ENCODE data around the gene SEMA3C.

GRCh38 chr7:80827239-80827633 is 91.6 kb downstream of the SEMA3C start:
- TF ChIP-seq PATZ1 (CRISPR knock-in tag; IDR thresholded peaks at IDR 0.05; ENCODE audit: borderline replicate concordance) (no peak), TCF4 (CRISPR knock-in tag; IDR thresholded peaks at IDR 0.05; ENCODE audit: borderline replicate concordance) (no peak), CSDC2 (CRISPR knock-in tag; IDR thresholded peaks at IDR 0.05) (0 out of 2 replicates have a peak, but pooled peaks have one; percentile 41), ZNF565 (CRISPR knock-in tag; conservative IDR thresholded peaks at IDR 0.05; ENCODE audit: low read depth) (no peak), ZNF8 (CRISPR knock-in tag; IDR thresholded peaks at IDR 0.05) (no peak), ISL1 (CRISPR knock-in tag; IDR thresholded peaks at IDR 0.05) (0 out of 2 replicates have a peak, but pooled peaks have one; percentile 12), RARB (CRISPR knock-in tag; IDR thresholded peaks at IDR 0.05) (no peak), ARNTL (CRISPR knock-in tag; IDR thresholded peaks at IDR 0.05; ENCODE audit: borderline replicate concordance, low read depth) (no peak)
- TF ChIP-seq, protein P1, sequence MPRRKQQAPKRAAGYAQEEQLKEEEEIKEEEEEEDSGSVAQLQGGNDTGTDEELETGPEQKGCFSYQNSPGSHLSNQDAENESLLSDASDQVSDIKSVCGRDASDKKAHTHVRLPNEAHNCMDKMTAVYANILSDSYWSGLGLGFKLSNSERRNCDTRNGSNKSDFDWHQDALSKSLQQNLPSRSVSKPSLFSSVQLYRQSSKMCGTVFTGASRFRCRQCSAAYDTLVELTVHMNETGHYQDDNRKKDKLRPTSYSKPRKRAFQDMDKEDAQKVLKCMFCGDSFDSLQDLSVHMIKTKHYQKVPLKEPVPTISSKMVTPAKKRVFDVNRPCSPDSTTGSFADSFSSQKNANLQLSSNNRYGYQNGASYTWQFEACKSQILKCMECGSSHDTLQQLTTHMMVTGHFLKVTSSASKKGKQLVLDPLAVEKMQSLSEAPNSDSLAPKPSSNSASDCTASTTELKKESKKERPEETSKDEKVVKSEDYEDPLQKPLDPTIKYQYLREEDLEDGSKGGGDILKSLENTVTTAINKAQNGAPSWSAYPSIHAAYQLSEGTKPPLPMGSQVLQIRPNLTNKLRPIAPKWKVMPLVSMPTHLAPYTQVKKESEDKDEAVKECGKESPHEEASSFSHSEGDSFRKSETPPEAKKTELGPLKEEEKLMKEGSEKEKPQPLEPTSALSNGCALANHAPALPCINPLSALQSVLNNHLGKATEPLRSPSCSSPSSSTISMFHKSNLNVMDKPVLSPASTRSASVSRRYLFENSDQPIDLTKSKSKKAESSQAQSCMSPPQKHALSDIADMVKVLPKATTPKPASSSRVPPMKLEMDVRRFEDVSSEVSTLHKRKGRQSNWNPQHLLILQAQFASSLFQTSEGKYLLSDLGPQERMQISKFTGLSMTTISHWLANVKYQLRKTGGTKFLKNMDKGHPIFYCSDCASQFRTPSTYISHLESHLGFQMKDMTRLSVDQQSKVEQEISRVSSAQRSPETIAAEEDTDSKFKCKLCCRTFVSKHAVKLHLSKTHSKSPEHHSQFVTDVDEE (CRISPR knock-in tag; IDR thresholded peaks at IDR 0.05) = no peak
- TF ChIP-seq, protein P2, sequence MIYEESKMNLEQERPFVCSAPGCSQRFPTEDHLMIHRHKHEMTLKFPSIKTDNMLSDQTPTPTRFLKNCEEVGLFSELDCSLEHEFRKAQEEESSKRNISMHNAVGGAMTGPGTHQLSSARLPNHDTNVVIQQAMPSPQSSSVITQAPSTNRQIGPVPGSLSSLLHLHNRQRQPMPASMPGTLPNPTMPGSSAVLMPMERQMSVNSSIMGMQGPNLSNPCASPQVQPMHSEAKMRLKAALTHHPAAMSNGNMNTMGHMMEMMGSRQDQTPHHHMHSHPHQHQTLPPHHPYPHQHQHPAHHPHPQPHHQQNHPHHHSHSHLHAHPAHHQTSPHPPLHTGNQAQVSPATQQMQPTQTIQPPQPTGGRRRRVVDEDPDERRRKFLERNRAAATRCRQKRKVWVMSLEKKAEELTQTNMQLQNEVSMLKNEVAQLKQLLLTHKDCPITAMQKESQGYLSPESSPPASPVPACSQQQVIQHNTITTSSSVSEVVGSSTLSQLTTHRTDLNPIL (CRISPR knock-in tag; IDR thresholded peaks at IDR 0.05; ENCODE audit: low read depth) = no peak

Data from SK-N-SH treated with all-trans-retinoic acid at 6 μM for 48 hours (cell line).